Activated CD4-positive, alpha-beta T cell treated with anti-CD3 and anti-CD28 coated beads, Interleukin-2, Interleukin-4, amounts not matched to agents 100 ng/mL and 50 ng/mL, durations not matched to agents 16 hours and 8 hours (primary cell): ENCODE results near the gene TARDBP.
A peak's percentile ranks its signal among the peaks of the same experiment; 100 is the strongest.
"Not testable (repeated sequence)": the region's sequence is repeated elsewhere in the genome, so short reads cannot be mapped to it uniquely, and the experiment has no call there.

Source experiments
- DNase-seq: peaks from one replicate; pipeline ENCODE4 v3.0.0-alpha.2; 2020; ENCODE audit warnings: low spot score

TARDBP gene

GRCh38 chr1:10992864-10993263 lies 19.6 kb upstream of the TARDBP start:
- no peak for DNase-seq

- no peak for DNase-seq
Measured at GRCh38 chr1:10996100-10996499, 16.4 kb upstream of the TARDBP start.

- no peak for DNase-seq
Measured at GRCh38 chr1:11000526-11000925, 11.9 kb upstream of the TARDBP start.

GRCh38 chr1:11013160-11013531 lies 692 bp downstream of the TARDBP start:
- DNase-seq = no peak

- not testable (repeated sequence) for DNase-seq
Measured at GRCh38 chr1:11019358-11019757, 6.9 kb downstream of the TARDBP start.

DNA sequence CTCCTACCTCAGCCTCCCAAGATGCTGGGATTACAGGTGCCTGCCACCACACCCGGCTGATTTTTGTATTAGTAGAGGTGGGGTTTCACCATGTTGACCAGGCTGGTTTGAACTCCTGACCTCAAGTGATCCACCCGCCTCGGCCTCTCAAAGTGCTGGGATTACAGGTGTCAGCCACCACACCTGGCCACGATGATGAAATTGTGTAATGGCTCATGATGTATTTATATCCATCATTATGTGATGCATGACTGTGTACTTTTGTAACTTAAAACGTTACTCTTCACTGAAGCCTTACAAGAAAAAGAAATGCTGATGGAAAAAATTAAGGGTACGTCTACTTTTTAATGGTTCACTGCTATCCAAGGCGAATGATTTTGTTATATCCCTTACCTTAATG lies 7.5 kb downstream of the TARDBP start:
- no peak for DNase-seq

- no peak for DNase-seq
Measured at GRCh38 chr1:11023201-11023600, 10.7 kb downstream of the TARDBP start.

DNA sequence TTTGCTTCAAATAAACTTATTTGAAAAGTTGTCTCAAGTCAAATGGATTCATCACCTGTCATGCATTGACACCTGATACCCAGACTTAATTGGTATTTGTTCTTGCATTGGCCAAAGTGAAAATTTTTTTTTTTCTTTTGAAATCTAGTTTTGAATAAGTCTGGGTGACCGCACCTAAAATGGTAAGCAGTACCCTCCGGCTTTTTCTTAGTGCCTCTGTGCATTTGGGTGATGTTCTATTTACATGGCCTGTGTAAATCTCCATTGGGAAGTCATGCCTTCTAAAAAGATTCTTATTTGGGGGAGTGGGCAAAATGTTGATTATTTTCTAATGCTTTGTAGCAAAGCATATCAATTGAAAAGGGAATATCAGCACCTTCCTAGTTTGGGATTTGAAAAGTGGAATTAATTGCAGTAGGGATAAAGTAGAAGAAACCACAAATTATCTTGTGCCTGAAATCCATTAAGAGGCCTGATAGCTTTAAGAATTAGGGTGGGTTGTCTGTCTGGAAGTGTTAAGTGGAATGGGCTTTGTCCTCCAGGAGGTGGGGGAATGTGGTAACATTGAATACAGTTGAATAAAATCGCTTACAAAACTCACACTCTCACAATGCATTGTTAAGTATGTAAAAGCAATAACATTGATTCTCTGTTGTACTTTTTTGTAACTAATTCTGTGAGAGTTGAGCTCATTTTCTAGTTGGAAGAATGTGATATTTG lies 11.9 kb downstream of the TARDBP start:
- DNase-seq = no peak

DNA sequence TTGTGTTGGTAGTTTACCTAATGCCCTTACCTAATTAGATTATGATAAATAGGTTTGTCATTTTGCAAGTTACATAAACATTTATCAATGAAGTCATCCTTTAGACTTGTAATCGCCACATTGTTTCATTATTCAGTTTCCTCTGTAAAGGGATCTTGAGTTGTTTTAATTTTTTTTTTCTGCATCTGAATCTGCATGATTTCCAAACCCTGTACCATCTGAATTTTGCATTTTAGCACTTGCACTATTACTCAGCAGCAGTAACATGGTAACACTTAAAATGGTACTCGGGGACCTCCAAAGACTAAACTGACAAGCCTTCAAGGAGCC lies 12.4 kb downstream of the TARDBP start:
- DNase-seq = no peak

DNA sequence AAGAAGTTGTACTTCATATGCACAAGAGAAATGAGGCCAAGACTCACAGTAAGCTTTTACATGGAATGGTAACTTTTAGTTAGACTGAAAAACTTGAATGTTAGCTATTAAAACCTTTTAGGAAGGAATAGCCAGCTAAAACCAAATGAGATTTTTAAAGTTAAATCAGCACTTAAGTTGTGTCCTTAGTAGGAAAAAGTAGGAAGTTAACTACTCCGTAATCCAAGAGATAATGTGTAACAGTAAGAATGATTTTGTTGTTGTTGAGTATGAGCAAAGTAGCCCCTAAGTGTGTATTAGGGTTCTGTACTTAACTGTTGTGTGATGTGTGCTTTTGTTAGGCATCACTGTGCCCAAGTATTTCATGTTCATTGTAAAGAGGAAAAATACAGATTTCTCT lies 13.2 kb downstream of the TARDBP start:
- no peak for DNase-seq

GRCh38 chr1:11026052-11026451 lies 13.6 kb downstream of the TARDBP start:
- DNase-seq = no peak

GRCh38 chr1:11026903-11027302 lies 14.4 kb downstream of the TARDBP start:
- no peak for DNase-seq

- no peak for DNase-seq
Measured at GRCh38 chr1:11027316-11027715, 14.9 kb downstream of the TARDBP start.

GRCh38 chr1:11028018-11028417 lies 15.6 kb downstream of the TARDBP start:
- no peak for DNase-seq

- no peak for DNase-seq
Measured at GRCh38 chr1:11030865-11031264, 18.4 kb downstream of the TARDBP start.

GRCh38 chr1:11031624-11032262 lies 19.3 kb downstream of the TARDBP start:
- DNase-seq = no peak

DNA sequence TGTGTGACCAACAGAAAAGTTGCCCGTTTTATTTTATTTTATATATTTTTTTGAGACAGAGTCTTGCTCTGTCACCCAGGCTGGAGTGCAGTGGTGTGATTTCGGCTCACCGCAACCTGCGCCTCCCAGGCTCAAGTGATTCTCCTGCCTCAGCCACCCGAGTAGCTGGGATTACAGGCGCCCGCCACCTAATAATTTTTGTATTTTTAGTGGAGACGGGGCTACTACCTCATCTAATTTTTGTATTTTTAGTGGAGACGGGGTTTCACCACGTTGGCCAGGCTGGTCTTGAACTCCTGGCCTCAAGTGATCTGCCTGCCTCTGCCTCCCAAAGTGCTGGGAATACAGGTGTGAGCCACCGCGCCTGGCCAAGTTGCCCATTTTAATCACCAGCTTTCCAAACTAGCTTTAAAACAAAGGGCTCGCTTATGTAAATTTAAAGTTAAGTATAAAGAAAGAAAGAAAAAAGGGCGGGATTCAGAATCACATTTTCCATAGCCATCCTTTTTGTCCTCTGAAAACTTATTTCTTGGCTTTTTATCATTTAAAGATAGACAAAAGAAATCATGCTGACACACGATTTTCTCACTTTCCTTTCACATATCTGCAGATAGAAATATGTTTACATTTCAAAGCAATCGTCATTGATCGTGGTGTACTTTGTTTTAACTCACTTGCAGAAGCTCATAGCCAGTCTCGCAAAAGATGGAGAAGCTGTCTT lies 24.7 kb downstream of the TARDBP start:
- DNase-seq = not testable (repeated sequence)

GRCh38 chr1:11037740-11038182 lies 25.3 kb downstream of the TARDBP start:
- peak; percentile 89 for DNase-seq

DNA sequence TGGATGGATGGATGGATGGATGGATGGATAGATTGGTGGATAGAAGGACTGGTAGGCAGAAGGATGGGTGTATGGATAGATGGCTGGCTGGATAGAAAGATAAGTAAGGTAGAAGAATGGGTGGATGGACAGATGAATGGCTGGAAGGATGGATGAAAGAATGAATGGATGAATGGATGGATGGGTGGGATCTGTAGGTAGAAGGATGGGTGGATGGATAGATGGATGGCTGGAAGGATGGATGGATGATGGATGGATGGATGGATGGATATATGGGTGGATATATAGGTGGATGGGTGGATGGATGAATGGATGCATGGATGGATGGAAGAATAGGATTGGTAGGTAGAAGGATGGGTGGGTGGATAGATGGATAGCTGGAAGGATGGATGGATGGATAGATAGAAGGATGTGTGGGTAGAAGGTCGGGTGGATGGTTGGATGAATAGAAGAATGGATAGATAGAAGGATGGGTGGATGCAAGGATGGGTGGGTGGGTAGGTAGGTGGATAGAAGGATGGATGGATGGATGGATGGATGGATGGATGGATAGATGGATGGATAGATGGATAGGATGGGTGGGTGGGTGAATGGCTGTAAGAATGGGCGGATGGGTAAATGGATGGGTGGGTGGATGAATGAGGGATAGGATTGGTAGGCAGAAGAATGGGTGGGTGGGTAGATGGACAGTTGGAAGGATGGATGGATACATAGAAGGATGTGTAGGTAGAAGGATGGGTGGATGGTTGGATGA lies 27.1 kb downstream of the TARDBP start:
- DNase-seq = no peak

GRCh38 chr1:11040105-11040429 lies 27.6 kb downstream of the TARDBP start:
- not testable (repeated sequence) for DNase-seq

DNA sequence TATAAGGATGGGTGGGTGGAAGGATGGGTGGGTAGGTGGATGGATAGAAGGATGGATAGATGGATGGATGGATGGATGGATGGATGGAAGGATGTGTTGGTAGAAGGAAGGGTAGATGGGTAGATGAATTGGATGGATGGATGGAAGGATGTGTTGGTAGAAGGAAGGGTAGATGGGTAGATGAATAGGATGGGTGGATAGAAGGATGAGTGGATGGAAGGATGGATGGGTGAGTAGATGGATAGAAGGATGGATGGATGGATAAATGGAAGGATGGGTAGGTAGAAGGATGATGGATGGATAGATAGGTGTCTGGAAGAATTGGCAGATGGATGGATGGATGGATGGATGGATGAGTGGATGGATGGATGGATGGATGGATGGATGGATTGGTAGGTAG lies 28.6 kb downstream of the TARDBP start:
- no peak for DNase-seq

DNA sequence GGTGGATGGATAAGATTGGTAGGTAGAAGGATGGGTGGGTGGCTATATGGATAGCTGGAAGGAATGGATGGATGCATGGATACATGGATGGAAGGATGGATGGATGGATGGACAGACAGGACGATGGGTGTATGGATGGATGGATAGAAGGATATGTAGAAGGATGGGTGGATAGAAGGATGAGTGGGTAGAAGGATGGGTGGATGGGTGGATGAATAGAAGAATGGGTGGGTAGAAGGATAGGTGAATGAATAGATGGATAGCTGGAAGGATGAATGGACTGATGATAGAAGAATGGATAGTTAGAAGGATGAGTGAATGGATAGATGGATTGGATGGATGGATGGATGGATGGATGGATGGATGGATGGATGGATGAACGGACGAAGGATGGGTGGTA lies 29.6 kb downstream of the TARDBP start:
- DNase-seq = no peak
